Smooth muscle cell (in vitro differentiated cells): ENCODE measurements around the gene BSG. TPM values are rescaled to one million over a fixed set of nuclear protein-coding genes. Genes with fewer than 3 reads are reported as not detected.

Experiments used
- DNase-seq: peaks from one replicate; lab custom pipeline; 2025; ENCODE audit not compliant: unreplicated experiment; lab: John Stamatoyannopoulos, UW
- H2AFZ ChIP-seq: fragments of 200-600 bp; sonication (generic); 2 replicates; pipeline ENCODE4 v1.6.0; 2016; ENCODE audit warnings: antibody characterized with exemption, low read depth, mild to moderate bottlenecking
- H3F3A ChIP-seq: fragments of 200-600 bp; sonication (generic); 2 replicates; pipeline ENCODE4 v1.6.0; 2017; ENCODE audit warnings: antibody characterized with exemption, low read depth
- H3K27ac ChIP-seq: fragments of 200-600 bp; sonication (generic); 2 replicates; pipeline ENCODE4 v1.5.1; 2016; ENCODE audit warnings: low read depth, mild to moderate bottlenecking
- H3K27me3 ChIP-seq: fragments of 200-600 bp; sonication (generic); 2 replicates; pipeline ENCODE4 v1.6.1; 2016; ENCODE audit warnings: low read depth, mild to moderate bottlenecking
- H3K36me3 ChIP-seq: fragments of 200-600 bp; sonication (generic); 2 replicates; pipeline ENCODE4 v1.5.1; 2016; ENCODE audit warnings: low read depth
- H3K4me1 ChIP-seq: fragments of 200-600 bp; sonication (generic); 2 replicates; pipeline ENCODE4 v1.5.1; 2016; ENCODE audit warnings: low read depth
- H3K4me2 ChIP-seq: fragments of 200-600 bp; sonication (generic); 2 replicates; pipeline ENCODE4 v1.6.0; 2016; ENCODE audit warnings: mild to moderate bottlenecking
- H3K4me3 ChIP-seq: fragments of 200-600 bp; sonication (generic); 2 replicates; pipeline ENCODE4 v1.5.1; 2016; ENCODE audit warnings: mild to moderate bottlenecking
- H3K79me2 ChIP-seq: fragments of 200-600 bp; sonication (generic); 2 replicates; pipeline ENCODE4 v1.6.0; 2016; ENCODE audit warnings: low read depth, mild to moderate bottlenecking
- H3K9ac ChIP-seq: fragments of 200-600 bp; sonication (generic); 2 replicates; pipeline ENCODE4 v1.6.0; 2016; ENCODE audit warnings: low read depth
- H3K9me3 ChIP-seq: fragments of 200-600 bp; sonication (generic); replicated peaks from 2 replicates; pipeline ENCODE4 v1.5.1; 2016; ENCODE audit warnings: low read depth
- H4K20me1 ChIP-seq: fragments of 200-600 bp; sonication (generic); 2 replicates; pipeline ENCODE4 v1.6.0; 2016; ENCODE audit warnings: low read depth
- CTCF ChIP-seq: fragments of 200-600 bp; sonication (generic); IDR thresholded peaks from 2 replicates; pipeline ENCODE4 v1.5.1; 2017; ENCODE audit warnings: borderline replicate concordance, mild to moderate bottlenecking, antibody characterized with exemption; ENCODE audit not compliant: insufficient read depth, poor library complexity, severe bottlenecking
- whole genome bisulfite sequencing: methylation state at CpG from one replicate; pipeline ENCODE4 v1.1.7; 2016; ENCODE audit warnings: low lambda C conversion rate; 5-methylcytosine and 5-hydroxymethylcytosine counted together
- polyA plus RNA-seq: library from polyadenylated mRNA; unstranded; fragments of >200 nt; fragmentation: Nextera tagmentation; extraction: Ambion mirVana; gene quantifications from 2 replicates; pipeline ENCODE4 v1.2.1, GENCODE V29; 2016
- total RNA-seq: library from RNA; depleted of rRNA; stranded (reverse); fragments of >200 nt; gene quantifications from 2 replicates; pipeline ENCODE4 v1.2.3, GENCODE V29; 2014

The BSG gene
- total and polyA plus RNA-seq, 2 experiments from 2014 or later, result 431 to 1,057 TPM

- no peaks in the 10 kb centered on the region for H3K36me3 ChIP-seq
- H3K4me2 ChIP-seq, result no peak overlapping the region
- no peaks in the 10 kb centered on the region for H3K79me2 ChIP-seq
- TF ChIP-seq CTCF, result no peak
- peaks cover 19% of the 10 kb centered on the region for H4K20me1 ChIP-seq
- H3K9ac ChIP-seq, result no peak overlapping the region
- peaks cover 4% of the 10 kb centered on the region for H3K4me1 ChIP-seq
- no peak overlapping the region for H3K27ac ChIP-seq
- H3K4me3 ChIP-seq, result no peak overlapping the region
- H3K27me3 ChIP-seq, result peaks cover 12% of the 10 kb centered on the region
- no peak for DNase-seq
- 82% methylated on average over 40 of the region's 42 CpGs for WGBS
- H3F3A ChIP-seq, result no peaks in the 10 kb centered on the region
- no peaks in the 10 kb centered on the region for H3K9me3 ChIP-seq
- no peak overlapping the region for H2AFZ ChIP-seq
Measured at GRCh38 chr19:595326-596262, 23.2 kb downstream of the BSG start.

GRCh38 chr19:596263-596655 lies 23.9 kb downstream of the BSG start:
- no peak for TF ChIP-seq CTCF
- Histone ChIP-seq H3F3A (no peaks in the 10 kb centered on the region), H3K27me3 (peaks cover 5% of the 10 kb centered on the region), H3K4me2 (no peak overlapping the region), H2AFZ (no peak overlapping the region), H3K36me3 (no peaks in the 10 kb centered on the region), H3K9me3 (no peaks in the 10 kb centered on the region), H3K4me1 (peaks cover 4% of the 10 kb centered on the region), H3K27ac (no peak overlapping the region), H3K9ac (no peak overlapping the region), H3K79me2 (no peaks in the 10 kb centered on the region), H3K4me3 (no peak overlapping the region), H4K20me1 (peaks cover 13% of the 10 kb centered on the region)
- no peak for DNase-seq
- 92% methylated on average over 16 of the region's 16 CpGs for WGBS

- Histone ChIP-seq H3K4me3 (no peak overlapping the region), H3K4me2 (no peak overlapping the region), H3K9me3 (no peaks in the 10 kb centered on the region), H3K27ac (no peak overlapping the region), H4K20me1 (no peaks in the 10 kb centered on the region), H3K36me3 (no peaks in the 10 kb centered on the region), H3K27me3 (no peaks in the 10 kb centered on the region), H2AFZ (no peak overlapping the region), H3K79me2 (no peaks in the 10 kb centered on the region), H3K4me1 (peaks cover 4% of the 10 kb centered on the region), H3K9ac (no peak overlapping the region), H3F3A (no peaks in the 10 kb centered on the region)
- WGBS, result 85% methylated on average over 18 of the region's 18 CpGs
- no peak for TF ChIP-seq CTCF
- no peak for DNase-seq
Measured at GRCh38 chr19:597406-598315, 25.3 kb downstream of the BSG start.
